Fibroblast of villous mesenchyme (primary cell): ENCODE measurements around the gene SIRPA. TPM values are rescaled to one million over a fixed set of nuclear protein-coding genes. Genes with fewer than 3 reads are reported as not detected.

Source experiments
- DNase-seq: peaks from one replicate; pipeline ENCODE4 v3.0.0-alpha.2; 2010; ENCODE audit warnings: low read depth
- H3K4me3 ChIP-seq: 2 replicates; pipeline ENCODE4 v1.5.1; 2011; ENCODE audit warnings: low read depth, mild to moderate bottlenecking, low read length
- total RNA-seq: library from RNA; depleted of rRNA; stranded (reverse); fragments of >200 nt; gene quantifications from 2 replicates; pipeline ENCODE4 v1.2.3, GENCODE V29; 2012
- TF ChIP-seq, protein P1 (sequence below): IDR thresholded peaks from 2 replicates; pipeline ENCODE4 v1.5.1; 2012; ENCODE audit warnings: low read depth, mild to moderate bottlenecking, low read length; ENCODE audit not compliant: insufficient read depth

Gene SIRPA
- 3.9 and 10.0 TPM in 2 replicates for total RNA-seq

DNA sequence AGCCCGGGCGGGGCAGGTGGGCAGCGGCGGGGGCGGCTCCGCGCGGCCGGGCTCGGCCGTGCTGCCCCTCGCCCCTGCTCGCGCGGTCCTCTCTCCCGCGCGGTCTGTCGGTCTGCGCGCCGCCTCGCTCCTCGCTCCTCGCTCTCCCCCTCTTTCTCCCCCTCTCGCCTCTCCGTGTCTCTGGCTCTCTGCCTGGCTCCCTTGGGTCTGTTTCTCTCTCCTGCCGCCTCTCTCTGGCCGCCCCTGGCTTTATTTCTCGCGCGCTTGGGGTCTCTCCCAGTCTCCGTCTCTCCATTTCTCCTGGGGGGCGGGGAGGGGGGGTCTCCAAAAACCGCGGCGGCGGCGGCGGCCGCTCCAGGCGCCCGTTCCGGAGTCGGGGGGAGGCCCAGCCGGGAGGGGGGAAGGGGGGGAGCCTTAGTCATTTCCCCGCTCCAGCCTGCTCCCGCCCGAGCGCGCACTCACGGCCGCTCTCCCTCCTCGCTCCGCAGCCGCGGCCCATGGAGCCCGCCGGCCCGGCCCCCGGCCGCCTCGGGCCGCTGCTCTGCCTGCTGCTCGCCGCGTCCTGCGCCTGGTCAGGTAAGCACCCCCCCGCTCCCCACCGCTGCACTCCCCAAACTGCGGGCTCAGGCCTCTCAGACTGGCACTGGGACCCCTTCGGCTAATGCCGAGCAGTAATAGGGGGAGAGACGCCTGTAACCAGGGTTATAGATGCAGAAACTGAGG lies at the start of gene SIRPA:
Gene SIRPA, plus strand, starts transcription at position 457 of the 723 bp plus-strand sequence. Its CDS starts 41 bp downstream, at position 498.
- H3K4me3 ChIP-seq, result peak within 1 kb of the TSS; percentile 77
- DNase-seq, result peak; percentile 67
- TF ChIP-seq, protein P1, sequence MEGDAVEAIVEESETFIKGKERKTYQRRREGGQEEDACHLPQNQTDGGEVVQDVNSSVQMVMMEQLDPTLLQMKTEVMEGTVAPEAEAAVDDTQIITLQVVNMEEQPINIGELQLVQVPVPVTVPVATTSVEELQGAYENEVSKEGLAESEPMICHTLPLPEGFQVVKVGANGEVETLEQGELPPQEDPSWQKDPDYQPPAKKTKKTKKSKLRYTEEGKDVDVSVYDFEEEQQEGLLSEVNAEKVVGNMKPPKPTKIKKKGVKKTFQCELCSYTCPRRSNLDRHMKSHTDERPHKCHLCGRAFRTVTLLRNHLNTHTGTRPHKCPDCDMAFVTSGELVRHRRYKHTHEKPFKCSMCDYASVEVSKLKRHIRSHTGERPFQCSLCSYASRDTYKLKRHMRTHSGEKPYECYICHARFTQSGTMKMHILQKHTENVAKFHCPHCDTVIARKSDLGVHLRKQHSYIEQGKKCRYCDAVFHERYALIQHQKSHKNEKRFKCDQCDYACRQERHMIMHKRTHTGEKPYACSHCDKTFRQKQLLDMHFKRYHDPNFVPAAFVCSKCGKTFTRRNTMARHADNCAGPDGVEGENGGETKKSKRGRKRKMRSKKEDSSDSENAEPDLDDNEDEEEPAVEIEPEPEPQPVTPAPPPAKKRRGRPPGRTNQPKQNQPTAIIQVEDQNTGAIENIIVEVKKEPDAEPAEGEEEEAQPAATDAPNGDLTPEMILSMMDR, result no peak

DNA sequence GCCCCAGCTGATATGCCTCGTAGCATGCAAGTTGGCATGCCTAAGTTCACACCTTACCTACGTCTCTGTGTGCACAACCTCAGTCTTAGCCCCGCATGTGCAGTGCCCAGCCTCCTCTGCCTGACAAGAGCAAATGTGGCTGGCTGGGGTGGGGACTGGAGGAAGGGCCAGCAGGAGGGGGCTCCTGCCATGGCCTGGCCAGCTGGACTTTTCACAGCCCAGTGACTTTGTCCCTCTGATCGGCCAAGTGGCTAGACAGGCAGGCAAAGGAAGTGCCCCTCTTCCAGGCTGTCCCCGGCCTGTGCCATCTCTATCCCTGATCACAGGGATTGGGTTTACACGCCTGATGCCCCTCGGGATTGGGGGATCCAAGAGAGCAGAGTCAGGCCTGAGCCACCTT lies 49.5 kb upstream of the SIRPA start:
- TF ChIP-seq, protein P1, result no peak
- no peak overlapping the region for H3K4me3 ChIP-seq
- DNase-seq, result no peak

DNA sequence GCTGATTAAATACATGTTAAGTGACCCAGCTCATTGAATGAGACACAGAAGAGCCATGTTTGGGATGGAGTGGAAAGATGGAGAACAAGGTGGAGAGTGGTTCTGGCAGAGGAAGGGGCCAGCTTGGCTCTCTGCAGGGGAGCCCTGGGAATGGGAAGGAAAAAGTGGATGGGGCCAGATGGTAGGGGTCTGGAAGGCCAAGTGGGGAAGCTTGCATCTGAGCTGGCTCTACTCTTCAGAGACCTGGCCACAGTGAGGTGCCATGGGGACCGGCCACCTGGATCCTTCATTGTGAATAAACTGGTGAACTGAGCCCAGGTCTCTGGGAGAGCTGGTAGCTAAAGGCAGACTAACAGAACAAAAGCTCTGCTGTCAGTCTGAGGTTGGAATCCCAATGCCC lies 48.9 kb upstream of the SIRPA start:
- DNase-seq, result no peak
- H3K4me3 ChIP-seq, result no peak overlapping the region
- TF ChIP-seq, protein P1, result no peak

DNA sequence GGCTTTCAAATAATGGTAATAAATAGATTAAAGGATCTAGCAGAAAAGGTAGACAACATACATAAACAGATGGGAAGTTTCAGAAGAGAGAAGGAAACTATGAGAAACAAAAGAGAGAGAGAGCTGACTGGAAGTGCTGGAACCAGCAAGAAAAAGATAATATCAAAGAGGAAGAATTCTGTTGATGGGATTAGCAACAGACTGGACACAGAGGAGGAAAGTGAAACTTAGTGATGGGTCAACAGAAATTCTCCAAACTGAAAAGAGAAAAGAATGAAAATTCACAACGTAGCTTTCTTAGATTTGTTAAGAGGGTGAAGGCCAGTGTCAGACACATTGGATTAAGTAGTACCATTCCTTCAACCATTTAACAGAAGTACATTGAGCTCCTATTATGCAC lies 48.3 kb upstream of the SIRPA start:
- H3K4me3 ChIP-seq, result no peak overlapping the region
- DNase-seq, result no peak
- TF ChIP-seq, protein P1, result no peak

DNA sequence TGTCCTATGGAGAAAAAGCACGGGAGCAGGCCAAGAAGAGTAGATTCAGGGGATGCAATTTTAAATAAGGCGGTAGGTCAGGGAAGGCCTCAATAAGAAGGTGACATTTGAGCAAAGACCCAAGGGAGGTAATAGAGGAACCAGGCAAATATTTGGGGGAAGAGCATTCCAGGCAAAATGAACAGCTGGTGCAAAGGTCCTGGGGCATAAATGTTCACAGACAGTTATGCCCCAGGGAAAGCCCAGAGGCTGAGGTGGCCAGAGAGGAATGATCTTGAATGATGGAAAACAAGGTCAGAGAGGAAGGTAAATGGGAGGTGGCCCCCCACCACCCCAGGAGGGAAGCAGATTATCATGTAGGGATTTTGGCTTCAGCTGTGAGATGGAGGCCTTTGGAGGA lies 47.4 kb upstream of the SIRPA start:
- TF ChIP-seq, protein P1, result no peak
- DNase-seq, result no peak
- no peak overlapping the region for H3K4me3 ChIP-seq

DNA sequence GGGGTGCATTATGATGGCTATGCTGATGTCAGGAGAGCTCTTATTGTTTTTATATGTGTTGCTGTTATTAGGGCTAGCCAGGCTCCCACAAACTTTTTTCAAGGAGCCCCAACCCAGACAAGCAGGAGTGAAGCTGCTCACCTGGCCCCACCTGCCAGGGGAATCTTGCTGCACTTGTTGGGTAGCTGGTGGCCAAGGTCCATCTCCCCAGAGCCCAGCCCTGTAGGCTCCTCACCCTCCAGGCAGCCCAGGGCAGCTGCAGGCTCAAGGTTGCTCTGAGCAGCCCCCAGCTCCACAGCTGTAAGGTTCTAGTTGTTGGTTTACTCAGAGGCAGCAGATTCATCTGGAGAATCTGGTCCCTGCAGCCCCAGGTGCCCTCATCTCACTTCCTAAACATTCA lies 46.8 kb upstream of the SIRPA start:
- H3K4me3 ChIP-seq, result no peak overlapping the region
- TF ChIP-seq, protein P1, result no peak
- no peak for DNase-seq

DNA sequence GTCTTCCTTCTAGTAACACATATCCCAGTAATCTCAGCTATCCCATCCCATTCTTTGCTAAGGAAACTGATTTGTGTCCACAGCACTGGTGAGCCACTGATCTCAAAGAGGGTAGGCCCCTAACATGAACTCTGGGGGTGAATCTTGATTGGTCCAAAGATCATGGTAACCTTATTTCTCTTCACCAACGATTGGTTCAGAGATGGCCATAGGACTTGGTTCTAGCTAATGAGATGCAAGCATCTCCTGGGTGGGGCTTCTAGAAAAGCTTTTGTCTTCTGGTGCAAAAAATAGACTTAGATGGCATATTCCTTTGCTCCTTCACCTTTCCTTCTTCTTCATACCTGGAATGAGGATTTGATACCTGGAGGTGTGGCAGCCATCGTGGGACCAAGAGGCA lies 43.8 kb upstream of the SIRPA start:
- no peak for DNase-seq
- TF ChIP-seq, protein P1, result no peak
- H3K4me3 ChIP-seq, result no peak overlapping the region
